Measurements from ENCODE around the gene DOK3. TPM values are rescaled to one million over a fixed set of nuclear protein-coding genes. Genes with fewer than 3 reads are reported as not detected.
"Not testable (repeated sequence)": the region's sequence is repeated elsewhere in the genome, so short reads cannot be mapped to it uniquely, and the experiment has no call there.

DOK3 gene
- total RNA-seq, 1 donor from 2014 or later, result 3.3 TPM

GRCh38 chr5:177496727-177497291 lies 12.8 kb downstream of the DOK3 start:
- ATAC-seq, result peak; percentile 35

GRCh38 chr5:177496070-177496726 lies 13.4 kb downstream of the DOK3 start:
- no peak for ATAC-seq

GRCh38 chr5:177495243-177496060 lies 14.2 kb downstream of the DOK3 start:
- no peak for ATAC-seq

DNA sequence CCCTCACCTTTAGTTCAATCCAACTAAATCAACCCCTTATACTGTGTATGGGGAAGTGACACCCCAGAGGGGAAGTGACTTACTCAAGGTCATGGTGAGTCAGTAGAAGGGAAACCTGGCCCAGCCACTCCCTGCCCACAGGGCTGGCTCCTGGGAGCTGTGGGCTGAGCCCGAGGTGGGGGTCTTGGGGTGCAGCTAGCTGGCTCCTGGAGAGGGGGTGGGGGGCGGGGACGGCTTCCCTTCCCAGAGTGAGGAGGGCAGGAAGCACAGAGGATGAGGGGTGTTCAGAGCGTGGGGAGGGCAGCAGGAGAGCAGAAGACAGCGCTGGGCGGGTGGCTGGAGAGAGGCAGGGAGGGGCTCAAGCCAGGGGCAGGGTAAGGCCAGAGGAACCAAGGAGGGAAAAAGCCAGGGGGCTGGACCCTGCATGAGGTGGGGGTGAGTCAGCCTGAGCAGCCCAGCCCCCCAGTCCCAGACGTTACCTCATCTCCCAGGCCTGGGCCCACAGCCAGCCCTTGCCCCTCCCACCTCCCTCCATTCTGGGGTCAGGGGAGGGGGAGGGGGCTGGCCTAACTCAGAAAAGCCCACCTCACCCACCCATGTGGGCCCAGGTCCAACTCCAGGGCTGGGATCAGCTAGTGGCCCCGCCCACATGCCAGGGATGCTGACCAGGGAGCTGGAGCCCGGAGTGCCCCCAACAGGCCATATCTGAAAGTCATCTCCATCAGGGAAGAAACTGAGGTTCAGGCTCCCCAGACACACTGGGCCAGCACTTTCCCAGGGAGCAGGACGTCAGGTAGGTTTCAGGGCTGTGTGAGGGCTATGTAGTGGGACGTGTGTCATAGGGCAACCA lies 15.1 kb downstream of the DOK3 start:
- ATAC-seq, result peak; percentile 48

DNA sequence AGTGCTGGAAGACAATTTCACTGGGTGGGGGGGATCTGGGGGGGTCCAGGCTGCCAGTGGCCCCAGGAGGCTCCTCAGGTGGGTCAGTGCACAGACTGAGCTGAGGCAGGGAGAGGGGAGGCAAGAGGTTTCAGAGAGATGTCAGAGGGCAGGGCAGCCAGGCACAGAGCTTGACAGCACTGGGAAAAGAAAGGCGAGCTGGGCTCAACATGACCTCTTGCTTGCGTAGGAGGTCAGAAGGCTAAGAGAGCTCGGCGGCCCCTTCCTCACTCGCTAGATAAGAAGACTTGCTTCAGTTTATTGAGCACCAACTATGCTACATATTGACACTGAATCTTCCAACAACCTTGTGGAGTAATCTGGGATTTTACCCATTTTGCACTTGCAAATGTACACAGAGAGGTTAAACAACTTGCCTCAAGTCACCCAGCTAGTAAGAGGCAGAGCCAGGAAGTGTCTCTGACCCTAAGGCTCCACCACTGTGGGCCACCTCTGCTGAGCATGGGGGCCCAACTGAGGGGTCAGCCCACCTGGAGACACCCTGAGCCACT lies 15.8 kb downstream of the DOK3 start:
- ATAC-seq, result no peak

DNA sequence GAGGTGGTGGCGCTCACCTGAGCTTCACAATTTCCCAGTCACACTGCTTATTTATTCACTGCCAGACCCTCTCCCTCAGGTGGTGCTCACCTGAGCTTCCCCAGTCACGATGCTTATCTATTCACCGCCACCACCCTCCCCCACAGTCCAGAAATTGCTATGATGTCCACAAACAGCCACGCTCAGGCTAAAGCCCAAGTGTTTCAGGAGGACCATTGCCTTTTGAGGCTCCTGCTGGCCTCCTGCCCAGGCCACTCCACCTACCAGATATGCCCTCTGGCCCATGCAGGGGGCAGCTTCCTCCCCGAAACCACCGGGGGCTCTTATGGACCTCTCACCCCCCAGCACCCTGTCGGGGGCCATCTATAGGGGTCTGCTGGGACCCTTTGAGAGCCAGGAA lies 16.8 kb downstream of the DOK3 start:
- ATAC-seq, result no peak

GRCh38 chr5:177491983-177492746 lies 17.5 kb downstream of the DOK3 start:
- no peak for ATAC-seq

DNA sequence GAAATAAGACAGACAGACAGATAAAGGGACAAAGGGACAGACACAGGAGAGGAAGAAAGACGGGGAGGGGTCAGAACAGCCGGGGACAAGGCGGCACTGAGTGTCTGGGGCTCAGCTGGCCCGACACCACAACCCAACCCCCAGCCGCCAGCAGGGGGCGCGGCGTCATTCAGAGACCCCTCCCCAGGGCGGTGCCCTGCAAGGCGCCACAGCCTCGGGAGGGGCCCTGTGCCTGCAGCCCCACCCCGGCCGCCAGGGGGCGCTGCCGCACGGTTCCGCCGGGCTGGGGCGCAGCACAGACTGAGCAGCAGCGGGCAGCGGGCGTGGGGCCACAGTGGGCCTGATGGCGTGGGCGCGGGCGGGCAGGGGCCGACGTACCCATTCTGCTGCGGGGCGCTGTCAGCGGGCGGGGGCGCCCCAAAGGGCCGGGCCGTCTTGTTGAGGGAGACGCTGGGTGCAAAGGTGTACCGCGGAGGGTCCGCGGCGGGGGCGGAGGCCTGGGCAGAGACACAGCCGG lies 18.1 kb downstream of the DOK3 start:
- no peak for ATAC-seq

GRCh38 chr5:177490992-177491391 lies 18.6 kb downstream of the DOK3 start:
- no peak for ATAC-seq

DNA sequence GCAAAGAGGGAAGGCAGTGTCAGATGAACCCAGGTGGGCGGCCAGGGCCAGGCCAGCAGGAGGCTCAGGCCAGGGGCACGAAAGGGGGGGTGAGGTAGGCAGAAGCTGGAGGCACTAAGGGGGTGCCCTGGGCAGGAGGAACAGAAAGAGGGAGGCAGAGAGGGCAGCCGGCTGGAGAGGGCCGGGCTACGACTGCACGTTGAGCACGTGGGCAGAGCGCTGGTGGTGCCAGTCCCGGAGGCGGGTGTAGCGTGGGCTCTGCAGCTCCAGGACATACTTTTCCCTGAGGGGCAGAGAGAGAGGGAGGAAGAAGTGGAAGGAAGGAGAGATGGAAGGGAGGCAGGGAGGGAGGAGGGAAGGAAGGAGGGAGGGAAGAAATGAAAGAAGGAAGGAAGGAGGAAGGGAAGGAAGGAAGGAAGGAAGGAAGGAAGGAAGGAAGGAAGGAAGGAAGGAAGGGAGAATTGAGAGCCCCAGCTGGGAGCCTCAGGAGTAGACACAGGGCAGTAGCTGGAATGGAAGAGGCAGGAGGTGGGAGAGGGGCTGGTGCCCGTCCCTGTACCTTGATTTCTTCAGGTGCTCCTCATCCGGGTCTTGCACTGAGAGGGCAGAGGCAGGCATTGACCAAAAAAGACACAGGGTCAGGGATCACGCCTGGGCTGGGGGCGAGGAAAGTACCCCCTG lies 19.2 kb downstream of the DOK3 start:
- ATAC-seq, result no peak

GRCh38 chr5:177489119-177489716 lies 20.4 kb downstream of the DOK3 start:
- no peak for ATAC-seq

DNA sequence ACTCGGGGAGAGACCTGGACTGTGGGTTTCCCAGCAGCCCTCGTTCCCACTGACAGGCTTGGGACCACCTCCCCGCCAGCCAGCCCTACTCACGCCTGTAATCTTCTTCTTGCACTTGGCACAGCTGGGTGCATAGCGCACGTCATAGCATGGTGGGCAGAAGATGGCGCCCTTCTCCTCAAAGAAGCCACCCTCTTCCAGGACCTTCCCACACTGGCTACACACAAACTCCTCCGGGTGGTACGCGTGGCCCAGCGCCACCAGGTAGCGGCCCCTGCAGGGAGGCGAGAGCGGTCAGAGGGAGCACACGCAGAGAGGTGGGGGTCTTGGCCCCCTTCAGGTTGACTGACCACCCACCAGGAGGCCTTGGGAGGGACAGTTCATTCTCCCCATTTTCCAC lies 21.7 kb downstream of the DOK3 start:
- ATAC-seq, result no peak

DNA sequence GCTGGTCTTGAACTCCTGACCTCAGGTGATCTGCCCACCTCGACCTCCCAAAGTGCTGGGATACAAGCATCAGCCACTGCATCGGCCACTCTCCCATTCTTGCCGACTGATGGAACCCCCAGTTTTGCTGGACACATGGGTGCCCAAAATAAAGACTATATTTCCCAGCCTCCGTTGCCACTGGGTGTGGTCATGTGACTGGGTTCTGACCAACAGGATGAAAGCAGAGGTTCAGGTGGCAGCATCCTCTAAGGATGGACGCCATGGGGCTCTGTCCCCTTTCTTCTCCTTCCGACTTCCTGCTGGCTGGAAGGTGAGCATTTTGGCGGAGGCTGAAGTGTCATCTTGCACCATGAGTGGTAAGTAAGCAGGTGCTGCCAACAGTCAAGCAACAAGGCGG lies 22.5 kb downstream of the DOK3 start:
- no peak for ATAC-seq

DNA sequence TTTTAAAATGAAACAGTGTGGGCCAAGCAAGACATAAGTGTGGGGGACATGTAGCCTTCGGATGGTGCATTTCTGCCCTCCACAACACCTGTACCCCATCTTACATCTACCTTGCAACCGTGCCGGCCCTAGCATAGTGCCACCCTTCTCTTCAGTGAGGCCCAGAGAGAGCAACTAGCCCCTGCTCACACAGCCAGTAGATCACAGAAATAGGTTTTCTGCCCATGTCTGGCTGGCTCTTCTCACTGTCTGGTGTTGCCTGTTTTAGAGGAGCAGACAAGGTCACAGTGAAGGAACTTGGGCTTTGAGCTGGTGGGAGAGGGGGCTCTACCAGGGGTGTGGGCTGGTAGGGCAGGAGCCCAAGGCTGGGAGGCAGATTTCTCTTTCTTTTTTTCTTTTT lies 23.4 kb downstream of the DOK3 start:
- no peak for ATAC-seq

GRCh38 chr5:177485753-177486152 lies 23.9 kb downstream of the DOK3 start:
- ATAC-seq, result not testable (repeated sequence)

- ATAC-seq, result peak; percentile 5
These were observed 24.6 kb downstream of the DOK3 start for GRCh38 chr5:177484902-177485549.

DNA sequence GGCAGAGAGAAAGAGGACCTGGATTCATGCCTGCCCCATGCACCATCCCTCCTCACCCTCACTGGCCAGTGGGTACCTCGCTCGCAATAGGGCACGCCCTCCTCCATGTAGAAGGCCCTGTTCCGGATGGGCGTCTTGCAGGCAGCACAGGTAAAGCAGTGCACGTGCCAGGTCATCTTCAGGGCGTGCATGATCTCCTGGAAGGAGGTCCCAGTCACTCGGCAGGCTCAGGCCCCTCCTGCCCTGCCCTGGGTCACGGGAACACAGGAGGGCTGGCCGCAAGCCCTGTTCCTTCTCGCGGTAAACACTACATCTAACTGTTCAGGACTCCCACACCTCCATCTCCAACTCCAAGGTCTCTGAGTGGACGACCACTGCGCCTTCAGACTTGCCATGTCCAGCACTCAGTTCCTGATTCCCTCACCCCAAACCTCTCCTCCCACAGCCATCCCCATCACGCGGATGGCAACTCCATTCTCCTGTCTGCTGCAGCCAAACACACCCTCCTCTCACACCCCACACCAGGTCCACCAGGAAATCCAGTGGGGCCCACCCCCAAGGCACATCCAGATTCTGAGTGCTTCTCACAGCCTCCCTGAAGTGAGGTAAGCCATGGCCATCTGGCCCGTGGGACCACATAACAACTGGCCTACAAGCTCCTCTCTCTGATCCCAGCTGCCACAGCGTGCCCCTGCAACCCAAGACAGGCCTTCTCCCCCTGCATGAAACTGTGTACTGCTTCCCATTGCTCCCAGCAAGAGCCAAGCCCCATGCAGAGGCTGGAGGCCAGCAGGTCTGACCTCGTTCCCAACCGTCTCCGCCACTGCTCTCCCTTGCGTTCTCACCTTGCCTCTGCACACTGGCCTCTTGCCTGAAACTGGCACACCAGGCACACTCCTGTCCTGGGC lies 25.4 kb downstream of the DOK3 start:
- ATAC-seq, result no peak

- no peak for ATAC-seq
These were observed 26.6 kb downstream of the DOK3 start for GRCh38 chr5:177483042-177483441.

GRCh38 chr5:177482359-177482795 lies 27.2 kb downstream of the DOK3 start:
- ATAC-seq, result no peak

Data from esophagus mucosa (tissue), 1 donor.